HepG2 (cell line): Measurements from ENCODE around the gene RASAL1. TPM values are rescaled to one million over a fixed set of nuclear protein-coding genes. Genes with fewer than 3 reads are reported as not detected.

Source experiments
- AGO2 ChIP-seq: fragments of 200-400 bp; formaldehyde crosslinking; optimal IDR thresholded peaks from 2 replicates; pipeline ENCODE3; 2017; ENCODE audit warnings: mild to moderate bottlenecking, low read depth, low read length, moderate library complexity
- CTCF ChIP-seq: sonication (generic); formaldehyde crosslinking; IDR thresholded peaks from 2 replicates; pipeline ENCODE4 v1.5.0; 2020; ENCODE audit warnings: mild to moderate bottlenecking, missing genetic modification reagents, moderate library complexity
- FOSL2 ChIP-seq: sonication (generic); formaldehyde crosslinking; IDR thresholded peaks from 2 replicates; pipeline ENCODE4 v1.4.0; 2020; ENCODE audit warnings: missing genetic modification reagents
- GLMP ChIP-seq: sonication (generic); formaldehyde crosslinking; IDR thresholded peaks from 2 replicates; pipeline ENCODE4 v1.9.0; 2021; ENCODE audit warnings: missing genetic modification reagents, mild to moderate bottlenecking, borderline replicate concordance
- NONO ChIP-seq, 2 experiments: fragments of 450-650 bp in 1 of 2; sonication (generic) in 1 of 2; formaldehyde crosslinking in 1 of 2; IDR thresholded peaks in 1 of 2; conservative IDR thresholded peaks in 1 of 2; 2 replicates each; pipeline versions ENCODE4 v1.6.1 to v1.8.0; 2017 to 2022; ENCODE audit warnings: mild to moderate bottlenecking in 1 of 2, missing genetic modification reagents in 1 of 2, moderate library complexity in 1 of 2
- PHB2 ChIP-seq: fragments of 450-650 bp; IDR thresholded peaks from 2 replicates; pipeline ENCODE4 v1.6.1; 2018; ENCODE audit not compliant: partially characterized antibody
- PHF8 ChIP-seq: sonication (generic); formaldehyde crosslinking; IDR thresholded peaks from 2 replicates; pipeline ENCODE4 v1.5.0; 2020; ENCODE audit warnings: missing genetic modification reagents
- RAD21 ChIP-seq: fragments of 450-650 bp; formaldehyde crosslinking; IDR thresholded peaks from 2 replicates; pipeline ENCODE4 v1.5.0; 2020; ENCODE audit warnings: mild to moderate bottlenecking
- RBFOX2 ChIP-seq: fragments of 200-400 bp; formaldehyde crosslinking; IDR thresholded peaks from 2 replicates; pipeline ENCODE4 v1.6.1; 2017; ENCODE audit warnings: low read depth, mild to moderate bottlenecking, low read length
- RORA ChIP-seq: sonication (generic); formaldehyde crosslinking; IDR thresholded peaks from 2 replicates; pipeline ENCODE4 v1.5.0; 2020; ENCODE audit warnings: mild to moderate bottlenecking, missing genetic modification reagents, moderate library complexity
- SCMH1 ChIP-seq: sonication (generic); formaldehyde crosslinking; IDR thresholded peaks from 2 replicates; pipeline ENCODE4 v1.9.0; 2021; ENCODE audit warnings: missing genetic modification reagents, mild to moderate bottlenecking, borderline replicate concordance
- SMC3 ChIP-seq: IDR thresholded peaks from 2 replicates; pipeline ENCODE4 v1.6.1; 2011; ENCODE audit warnings: low read length, improper control_type of control experiment
- SP5 ChIP-seq: IDR thresholded peaks from 2 replicates; pipeline ENCODE4 v1.6.1; 2016; ENCODE audit warnings: low read depth, borderline replicate concordance
- STAG1 ChIP-seq: sonication (generic); formaldehyde crosslinking; IDR thresholded peaks from 2 replicates; pipeline ENCODE4 v1.4.0; 2020; ENCODE audit warnings: missing genetic modification reagents
- TFAP4 ChIP-seq: sonication (generic); IDR thresholded peaks from 2 replicates; pipeline ENCODE4 v1.6.1; 2016; ENCODE audit warnings: low read depth, borderline replicate concordance
- XRCC5 ChIP-seq: fragments of 200-400 bp; formaldehyde crosslinking; optimal IDR thresholded peaks from 2 replicates; pipeline ENCODE3; 2017; ENCODE audit warnings: mild to moderate bottlenecking, low read length
- YY1 ChIP-seq: IDR thresholded peaks from 2 replicates; pipeline ENCODE4 v1.6.1; 2011; ENCODE audit warnings: low read length, low read depth, moderate library complexity, mild to moderate bottlenecking; ENCODE audit not compliant: insufficient read depth, insufficient replicate concordance
- ZNF263 ChIP-seq: sonication (generic); formaldehyde crosslinking; IDR thresholded peaks from 2 replicates; pipeline ENCODE4 v1.4.0; 2020; ENCODE audit warnings: missing genetic modification reagents
- ZNF614 ChIP-seq: IDR thresholded peaks from 2 replicates; pipeline ENCODE4 v1.6.1; 2018; ENCODE audit warnings: missing biosample characterization, missing genetic modification reagents, inconsistent platforms, borderline replicate concordance
- ZNF687 ChIP-seq: sonication (generic); formaldehyde crosslinking; IDR thresholded peaks from 2 replicates; pipeline ENCODE4 v1.5.1; 2020; ENCODE audit warnings: mild to moderate bottlenecking, missing genetic modification reagents, moderate library complexity
- ZNF775 ChIP-seq: sonication (generic); formaldehyde crosslinking; IDR thresholded peaks from 2 replicates; pipeline ENCODE4 v1.4.0; 2020; ENCODE audit warnings: missing genetic modification reagents, mild to moderate bottlenecking, moderate library complexity, borderline replicate concordance
- polyA plus RNA-seq, 8 experiments: library from polyadenylated mRNA; depleted of rRNA in 3 of 8; stranded (reverse) in 7 of 8; unstranded in 1 of 8; fragments of >200 nt; fragmentation: Illumina TruSeq in 4 of 8; extraction: Trizol in 4 of 8; gene quantifications; 2 replicates each; pipeline versions ENCODE4 v1.2.1 to v1.2.3, GENCODE V29; 2011 to 2016; ENCODE audit warnings: low read depth in 4 of 8, missing spikeins in 1 of 8, mixed read lengths in 1 of 8; ENCODE audit not compliant: insufficient read depth in 1 of 8
- total RNA-seq, 5 experiments: library from RNA; depleted of rRNA; stranded (reverse); fragments of >200 nt; fragmentation: Illumina TruSeq; extraction: Trizol; gene quantifications; 2 replicates each; pipeline ENCODE4 v1.2.3, GENCODE V29; 2016; ENCODE audit warnings: low read depth in 1 of 5

RASAL1 gene
- total and polyA plus RNA-seq, 2 of the 13 experiments (the other 11 are each of a cell fraction or from before 2014, with no cell fraction given) = not detected

GRCh38 chr12:113174461-113175384, 39.2 kb upstream of the RASAL1 start (continued):
- TF ChIP-seq ZNF687 (CRISPR knock-in tag) = peak; percentile 45; the same call in 1 of the 2 replicates
- TF ChIP-seq ZNF614 (CRISPR knock-in tag) = no peak
- TF ChIP-seq PHF8 (CRISPR knock-in tag) = no peak
- no peak for TF ChIP-seq RORA (CRISPR knock-in tag)
- TF ChIP-seq RAD21 (CRISPR knock-in tag) = 0 out of 2 replicates have a peak, but pooled peaks have one; percentile 37
- TF ChIP-seq AGO2 = peak; percentile 65
- no peak for TF ChIP-seq NONO (IDR thresholded peaks at IDR 0.05)
- TF ChIP-seq NONO (CRISPR knock-in tag; conservative IDR thresholded peaks at IDR 0.05) = 0 out of 2 replicates have a peak, but pooled peaks have one; percentile 29
- TF ChIP-seq GLMP (CRISPR knock-in tag) = no peak
- peak; percentile 62 for TF ChIP-seq XRCC5
- TF ChIP-seq TFAP4 = peak; percentile 47; the same call in 1 of the 2 replicates
- no peak for TF ChIP-seq SCMH1 (CRISPR knock-in tag)
- TF ChIP-seq SP5 (CRISPR knock-in tag) = peak; percentile 37; the same call in 1 of the 2 replicates
- no peak for TF ChIP-seq ZNF775 (CRISPR knock-in tag)
- TF ChIP-seq ZNF263 = peak; percentile 84
- peak; percentile 69 for TF ChIP-seq STAG1 (CRISPR knock-in tag)
- TF ChIP-seq CTCF (CRISPR knock-in tag) = peak; percentile 88
- peak; percentile 34; the same call in 1 of the 2 replicates for TF ChIP-seq RBFOX2
- no peak for TF ChIP-seq PHB2
- peak; percentile 48 for TF ChIP-seq SMC3
- TF ChIP-seq YY1 = peak; percentile 30
- TF ChIP-seq FOSL2 (CRISPR knock-in tag) = 0 out of 2 replicates have a peak, but pooled peaks have one; percentile 11
